Measurements from ENCODE around the gene SLC44A3.

GRCh38 chr1:94863919-94864318 lies 43.8 kb downstream of the SLC44A3 start:
- TF ChIP-seq POLR2AphosphoS5 (IDR thresholded peaks at IDR 0.05) (peak; percentile 79 to 90), CTCF (IDR thresholded peaks at IDR 0.05) (no peak), POLR2A (IDR thresholded peaks at IDR 0.05; ENCODE audit: low read depth) (no peak)
